GM12865 (cell line): ENCODE measurements around the gene LRRC42.
"Not testable (repeated sequence)": the region's sequence is repeated elsewhere in the genome, so short reads cannot be mapped to it uniquely, and the experiment has no call there.

ENCODE experiments used
- DNase-seq: peaks from one replicate; pipeline ENCODE4 v3.0.0; 2010; ENCODE audit warnings: low read depth
- H3K4me3 ChIP-seq: 2 replicates; pipeline ENCODE4 v1.5.1; 2011; ENCODE audit warnings: mild to moderate bottlenecking, low read depth, low read length, control low read depth
- CTCF ChIP-seq: IDR thresholded peaks from 2 replicates; pipeline ENCODE4 v1.5.1; 2011; ENCODE audit warnings: low read length, control low read depth, low read depth, inconsistent platforms; ENCODE audit not compliant: insufficient read depth; ENCODE audit errors: missing control alignments

LRRC42 gene

GRCh38 chr1:53967409-53968124, 21.4 kb downstream of the LRRC42 start:
- no peak for TF ChIP-seq CTCF
- DNase-seq = no peak

GRCh38 chr1:53968125-53968513, 22.0 kb downstream of the LRRC42 start:
- no peak for DNase-seq
- H3K4me3 ChIP-seq = no peak overlapping the region
- no peak for TF ChIP-seq CTCF

More at GRCh38 chr1:53967409-53968124, 21.4 kb downstream of the LRRC42 start:
- no peak overlapping the region for H3K4me3 ChIP-seq

- not testable (repeated sequence) for H3K4me3 ChIP-seq, DNase-seq
Observed at GRCh38 chr1:53969323-53969722, 23.2 kb downstream of the LRRC42 start.

- no peak overlapping the region for H3K4me3 ChIP-seq
- no peak for TF ChIP-seq CTCF
- no peak for DNase-seq
Observed at GRCh38 chr1:53971718-53972117, 25.6 kb downstream of the LRRC42 start.

- TF ChIP-seq CTCF = no peak
- no peak for DNase-seq
- H3K4me3 ChIP-seq = no peak overlapping the region
Observed at GRCh38 chr1:53975861-53976260, 29.7 kb downstream of the LRRC42 start.

- no peak for DNase-seq
- H3K4me3 ChIP-seq = no peak overlapping the region
- no peak for TF ChIP-seq CTCF
Observed at GRCh38 chr1:53979712-53980450, 33.7 kb downstream of the LRRC42 start.

GRCh38 chr1:53981220-53981619, 35.1 kb downstream of the LRRC42 start:
- DNase-seq = no peak
- no peak overlapping the region for H3K4me3 ChIP-seq
- TF ChIP-seq CTCF = no peak
